ENCODE measurements around the gene ATP7A.
A peak's percentile ranks its signal among the peaks of the same experiment; 100 is the strongest.
"Not testable (repeated sequence)": the region's sequence is repeated elsewhere in the genome, so short reads cannot be mapped to it uniquely, and the experiment has no call there.

Gene ATP7A

DNA sequence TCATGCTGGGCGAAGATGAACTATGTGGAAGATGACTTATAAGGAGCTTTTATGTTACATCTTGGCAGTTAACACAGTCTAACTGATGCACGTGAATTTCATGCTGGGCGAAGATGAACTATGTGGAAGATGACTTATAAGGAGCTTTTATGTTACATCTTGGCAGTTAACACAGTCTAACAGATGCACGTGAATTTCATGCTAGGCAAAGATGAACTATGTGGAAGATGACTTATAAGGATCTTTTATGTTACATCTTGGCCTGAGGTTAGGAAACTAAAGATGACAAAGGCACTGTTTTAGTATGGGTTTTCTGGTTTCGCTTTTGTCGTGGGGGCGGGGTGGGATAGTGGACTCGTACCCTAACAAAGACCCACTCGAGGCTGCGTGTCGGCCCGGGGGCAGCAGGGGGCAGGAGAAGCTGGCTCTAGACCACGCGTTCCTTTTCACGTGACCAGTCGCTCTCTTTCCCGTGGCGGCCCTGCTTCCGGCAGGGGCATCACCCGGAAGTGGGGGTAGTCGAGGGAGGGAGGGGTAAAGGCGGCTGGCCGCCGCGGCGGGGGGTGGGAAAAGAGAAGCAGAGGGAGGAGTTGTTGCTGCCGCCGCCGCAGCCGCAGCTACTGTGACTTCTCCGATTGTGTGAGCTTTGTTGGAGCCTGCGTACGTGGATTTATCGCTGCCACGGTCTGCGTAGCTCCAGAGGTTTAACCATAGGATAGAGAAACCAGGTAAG lies at the start of gene ATP7A:
TSS of gene ATP7A (plus strand) at position 586 of the 733 bp plus-strand sequence. CDS start 60,949 bp downstream, outside the sequence.
- Histone ChIP-seq H3K9me3 (ENCODE audit: low read length) (no peaks in the 10 kb centered on the region), H3K27me3 (ENCODE audit: insufficient read depth, low read length) (no peaks in the 10 kb centered on the region), H3K9me2 (ENCODE audit: low read depth, low read length) (no peaks in the 10 kb centered on the region), H3K4me2 (ENCODE audit: low read length) (peak within 1 kb of the TSS; percentile 89), H3K4me1 (ENCODE audit: insufficient read depth, low read length, severe bottlenecking) (peaks cover 16% of the 10 kb centered on the region), H3K4me3 (ENCODE audit: low read depth, low read length, poor library complexity, severe bottlenecking) (peak within 1 kb of the TSS; percentile 98), H3K79me2 (ENCODE audit: insufficient read depth, low read length) (peaks cover 11% of the 10 kb centered on the region), H2AFZ (ENCODE audit: low read length) (peak within 1 kb of the TSS; percentile 94), H4K20me1 (ENCODE audit: insufficient read depth, low read length) (no peaks in the 10 kb centered on the region), H3K9ac (ENCODE audit: low read length) (peak within 1 kb of the TSS; percentile 86), H3K27ac (ENCODE audit: low read depth, low read length, poor library complexity, severe bottlenecking) (peak within 1 kb of the TSS; percentile 68), H3F3A (ENCODE audit: insufficient read depth, low read length) (0 out of 2 replicates have a peak, but pooled peaks cover 4% of the 10 kb centered on the region), H3K36me3 (ENCODE audit: insufficient read depth, low read length) (peaks cover 7% of the 10 kb centered on the region; the same call in 1 of the 2 replicates)
- TF ChIP-seq, protein P1, sequence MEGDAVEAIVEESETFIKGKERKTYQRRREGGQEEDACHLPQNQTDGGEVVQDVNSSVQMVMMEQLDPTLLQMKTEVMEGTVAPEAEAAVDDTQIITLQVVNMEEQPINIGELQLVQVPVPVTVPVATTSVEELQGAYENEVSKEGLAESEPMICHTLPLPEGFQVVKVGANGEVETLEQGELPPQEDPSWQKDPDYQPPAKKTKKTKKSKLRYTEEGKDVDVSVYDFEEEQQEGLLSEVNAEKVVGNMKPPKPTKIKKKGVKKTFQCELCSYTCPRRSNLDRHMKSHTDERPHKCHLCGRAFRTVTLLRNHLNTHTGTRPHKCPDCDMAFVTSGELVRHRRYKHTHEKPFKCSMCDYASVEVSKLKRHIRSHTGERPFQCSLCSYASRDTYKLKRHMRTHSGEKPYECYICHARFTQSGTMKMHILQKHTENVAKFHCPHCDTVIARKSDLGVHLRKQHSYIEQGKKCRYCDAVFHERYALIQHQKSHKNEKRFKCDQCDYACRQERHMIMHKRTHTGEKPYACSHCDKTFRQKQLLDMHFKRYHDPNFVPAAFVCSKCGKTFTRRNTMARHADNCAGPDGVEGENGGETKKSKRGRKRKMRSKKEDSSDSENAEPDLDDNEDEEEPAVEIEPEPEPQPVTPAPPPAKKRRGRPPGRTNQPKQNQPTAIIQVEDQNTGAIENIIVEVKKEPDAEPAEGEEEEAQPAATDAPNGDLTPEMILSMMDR (IDR thresholded peaks at IDR 0.05; ENCODE audit: low read length): peak; percentile 45; the same call in 1 of the 2 replicates
- TF ChIP-seq EZH2 (IDR thresholded peaks at IDR 0.05; ENCODE audit: borderline replicate concordance, low read length): no peak

DNA sequence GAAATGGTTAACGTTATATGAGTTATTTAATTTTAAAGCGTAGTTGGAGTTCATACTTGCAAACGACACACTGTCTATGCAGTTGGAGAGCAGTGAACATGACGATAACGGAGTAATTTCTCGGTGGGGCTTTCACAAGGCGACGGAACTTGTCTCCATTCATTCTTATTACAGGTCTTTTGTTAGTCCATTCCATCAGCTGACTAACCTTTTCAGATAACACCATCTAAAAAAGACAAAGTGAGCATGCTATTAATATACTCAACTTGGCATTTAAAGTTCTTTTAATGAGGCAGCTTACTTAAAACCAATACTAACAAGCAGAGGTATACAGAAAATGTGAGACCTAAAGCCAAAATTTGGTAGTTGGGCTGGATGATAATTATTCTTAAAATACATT lies 35.1 kb upstream of the ATP7A start:
- no peak overlapping the region for H3K4me3 ChIP-seq (ENCODE audit: low read depth, low read length, poor library complexity, severe bottlenecking)
- no peaks in the 10 kb centered on the region for H3K9me2 ChIP-seq (ENCODE audit: low read depth, low read length)
- no peaks in the 10 kb centered on the region for H3K4me1 ChIP-seq (ENCODE audit: insufficient read depth, low read length, severe bottlenecking)
- H4K20me1 ChIP-seq (ENCODE audit: insufficient read depth, low read length): no peaks in the 10 kb centered on the region
- H3K9ac ChIP-seq (ENCODE audit: low read length): no peak overlapping the region
- H3K79me2 ChIP-seq (ENCODE audit: insufficient read depth, low read length): peaks cover 4% of the 10 kb centered on the region; the same call in 1 of the 2 replicates
- H3K27me3 ChIP-seq (ENCODE audit: insufficient read depth, low read length): no peaks in the 10 kb centered on the region
- H3F3A ChIP-seq (ENCODE audit: insufficient read depth, low read length): no peaks in the 10 kb centered on the region
- no peaks in the 10 kb centered on the region for H3K9me3 ChIP-seq (ENCODE audit: low read length)
- H3K36me3 ChIP-seq (ENCODE audit: insufficient read depth, low read length): peaks cover 33% of the 10 kb centered on the region
- TF ChIP-seq, protein P1 (IDR thresholded peaks at IDR 0.05; ENCODE audit: low read length): no peak
- no peak for TF ChIP-seq EZH2 (IDR thresholded peaks at IDR 0.05; ENCODE audit: borderline replicate concordance, low read length)
- no peak overlapping the region for H3K4me2 ChIP-seq (ENCODE audit: low read length)
- no peak overlapping the region for H2AFZ ChIP-seq (ENCODE audit: low read length)
- H3K27ac ChIP-seq (ENCODE audit: low read depth, low read length, poor library complexity, severe bottlenecking): no peak overlapping the region

DNA sequence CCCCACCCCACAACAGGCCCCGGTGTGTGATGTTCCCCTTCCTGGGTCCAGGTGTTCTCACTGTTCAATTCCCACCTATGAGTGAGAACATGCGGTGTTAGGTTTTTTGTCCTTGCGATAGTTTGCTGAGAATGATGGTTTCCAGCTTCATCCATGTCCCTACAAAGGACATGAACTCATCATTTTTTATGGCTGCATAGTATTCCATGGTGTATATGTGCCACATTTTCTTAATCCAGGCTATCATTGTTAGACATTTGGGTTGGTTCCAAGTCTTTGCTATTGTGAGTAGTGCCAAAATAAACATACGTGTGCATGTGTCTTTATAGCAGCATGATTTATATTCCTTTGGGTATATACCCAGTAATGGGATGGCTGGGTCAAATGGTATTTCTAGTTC lies 29.1 kb upstream of the ATP7A start:
- not testable (repeated sequence) for H3K4me1 ChIP-seq (ENCODE audit: insufficient read depth, low read length, severe bottlenecking); H3F3A ChIP-seq (ENCODE audit: insufficient read depth, low read length); H3K9me2 ChIP-seq (ENCODE audit: low read depth, low read length); H3K27ac ChIP-seq (ENCODE audit: low read depth, low read length, poor library complexity, severe bottlenecking); H3K4me3 ChIP-seq (ENCODE audit: low read depth, low read length, poor library complexity, severe bottlenecking); H3K4me2 ChIP-seq (ENCODE audit: low read length); H4K20me1 ChIP-seq (ENCODE audit: insufficient read depth, low read length); H2AFZ ChIP-seq (ENCODE audit: low read length); H3K79me2 ChIP-seq (ENCODE audit: insufficient read depth, low read length); H3K27me3 ChIP-seq (ENCODE audit: insufficient read depth, low read length); H3K36me3 ChIP-seq (ENCODE audit: insufficient read depth, low read length); H3K9me3 ChIP-seq (ENCODE audit: low read length); H3K9ac ChIP-seq (ENCODE audit: low read length)

DNA sequence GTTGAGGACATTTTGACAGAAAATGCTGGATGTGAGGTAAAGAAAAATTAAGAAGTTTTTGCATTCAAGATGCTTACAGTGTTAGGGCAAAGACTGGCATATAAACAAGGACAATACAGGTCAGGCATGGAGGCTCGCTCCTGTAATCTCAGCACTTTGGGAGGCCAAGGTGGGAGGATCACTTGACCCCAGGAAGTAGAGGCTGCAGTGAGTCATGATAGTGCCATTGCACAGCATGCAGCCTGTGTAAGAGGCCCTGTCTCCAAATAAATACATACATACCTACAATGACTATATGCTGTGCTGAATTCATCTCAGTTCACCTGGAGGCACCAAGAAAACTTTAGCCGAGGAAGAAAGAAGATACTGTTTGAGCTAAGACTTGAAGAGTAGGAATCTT lies 17.6 kb upstream of the ATP7A start:
- Histone ChIP-seq H3K4me1 (ENCODE audit: insufficient read depth, low read length, severe bottlenecking) (peaks cover 18% of the 10 kb centered on the region), H3K27ac (ENCODE audit: low read depth, low read length, poor library complexity, severe bottlenecking) (no peak overlapping the region), H3K79me2 (ENCODE audit: insufficient read depth, low read length) (peaks cover 49% of the 10 kb centered on the region), H3F3A (ENCODE audit: insufficient read depth, low read length) (no peaks in the 10 kb centered on the region), H3K9me3 (ENCODE audit: low read length) (no peaks in the 10 kb centered on the region), H4K20me1 (ENCODE audit: insufficient read depth, low read length) (no peaks in the 10 kb centered on the region), H3K27me3 (ENCODE audit: insufficient read depth, low read length) (no peaks in the 10 kb centered on the region), H3K36me3 (ENCODE audit: insufficient read depth, low read length) (peaks cover 10% of the 10 kb centered on the region; the same call in 1 of the 2 replicates), H3K9ac (ENCODE audit: low read length) (no peak overlapping the region), H2AFZ (ENCODE audit: low read length) (no peak overlapping the region), H3K9me2 (ENCODE audit: low read depth, low read length) (no peaks in the 10 kb centered on the region), H3K4me2 (ENCODE audit: low read length) (peak overlapping the region; percentile 88; the same call in 1 of the 2 replicates), H3K4me3 (ENCODE audit: low read depth, low read length, poor library complexity, severe bottlenecking) (peak overlapping the region; percentile 91)
- TF ChIP-seq, protein P1 (IDR thresholded peaks at IDR 0.05; ENCODE audit: low read length): no peak
- TF ChIP-seq EZH2 (IDR thresholded peaks at IDR 0.05; ENCODE audit: borderline replicate concordance, low read length): no peak

Measured in OCI-LY1 (cell line).